CD4-positive, alpha-beta T cell treated with Interleukin-6 for 4 hours (primary cell): Measurements from ENCODE around the gene CPTP.

Experiments used
- DNase-seq: peaks from one replicate; pipeline ENCODE4 v3.0.0-alpha.2; 2020; ENCODE audit warnings: mixed read lengths

The CPTP gene

GRCh38 chr1:1292851-1293250 lies 31.8 kb upstream of the CPTP start:
- no peak for DNase-seq

GRCh38 chr1:1293263-1294249 lies 31.0 kb upstream of the CPTP start:
- DNase-seq: no peak

DNA sequence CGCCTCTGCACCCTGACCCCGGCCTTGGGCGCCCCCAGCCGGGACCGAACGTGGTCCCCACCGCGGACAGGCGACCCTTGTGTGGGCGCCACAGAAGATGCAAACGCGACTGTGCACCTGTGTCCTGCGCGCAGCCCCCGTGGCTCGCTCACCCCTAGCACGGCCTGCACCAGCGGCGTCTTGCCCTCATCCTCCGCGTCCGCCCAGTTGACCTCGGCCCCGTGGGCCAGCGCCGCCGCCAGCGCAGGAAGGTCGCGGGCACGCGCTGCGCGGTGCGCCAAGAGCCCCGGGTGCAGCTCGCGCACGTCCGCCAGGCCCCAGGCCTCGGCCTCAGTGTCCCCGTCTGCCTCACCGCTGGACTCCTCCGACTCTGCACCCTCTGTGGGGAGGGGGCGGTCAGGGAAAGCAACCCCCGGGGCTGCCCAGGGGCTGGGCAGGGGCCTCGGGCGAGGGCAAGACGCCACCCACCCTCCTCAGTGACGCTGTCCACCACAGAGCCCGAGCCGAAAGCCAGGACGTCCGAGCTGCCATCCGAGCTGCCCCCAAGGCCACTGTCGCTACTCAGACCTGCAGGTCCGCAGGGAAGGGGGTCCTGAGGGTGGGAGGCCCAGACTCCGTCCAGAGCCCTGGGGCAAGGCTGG lies 30.2 kb upstream of the CPTP start:
- no peak for DNase-seq

GRCh38 chr1:1295154-1295923 lies 29.3 kb upstream of the CPTP start:
- no peak for DNase-seq

DNA sequence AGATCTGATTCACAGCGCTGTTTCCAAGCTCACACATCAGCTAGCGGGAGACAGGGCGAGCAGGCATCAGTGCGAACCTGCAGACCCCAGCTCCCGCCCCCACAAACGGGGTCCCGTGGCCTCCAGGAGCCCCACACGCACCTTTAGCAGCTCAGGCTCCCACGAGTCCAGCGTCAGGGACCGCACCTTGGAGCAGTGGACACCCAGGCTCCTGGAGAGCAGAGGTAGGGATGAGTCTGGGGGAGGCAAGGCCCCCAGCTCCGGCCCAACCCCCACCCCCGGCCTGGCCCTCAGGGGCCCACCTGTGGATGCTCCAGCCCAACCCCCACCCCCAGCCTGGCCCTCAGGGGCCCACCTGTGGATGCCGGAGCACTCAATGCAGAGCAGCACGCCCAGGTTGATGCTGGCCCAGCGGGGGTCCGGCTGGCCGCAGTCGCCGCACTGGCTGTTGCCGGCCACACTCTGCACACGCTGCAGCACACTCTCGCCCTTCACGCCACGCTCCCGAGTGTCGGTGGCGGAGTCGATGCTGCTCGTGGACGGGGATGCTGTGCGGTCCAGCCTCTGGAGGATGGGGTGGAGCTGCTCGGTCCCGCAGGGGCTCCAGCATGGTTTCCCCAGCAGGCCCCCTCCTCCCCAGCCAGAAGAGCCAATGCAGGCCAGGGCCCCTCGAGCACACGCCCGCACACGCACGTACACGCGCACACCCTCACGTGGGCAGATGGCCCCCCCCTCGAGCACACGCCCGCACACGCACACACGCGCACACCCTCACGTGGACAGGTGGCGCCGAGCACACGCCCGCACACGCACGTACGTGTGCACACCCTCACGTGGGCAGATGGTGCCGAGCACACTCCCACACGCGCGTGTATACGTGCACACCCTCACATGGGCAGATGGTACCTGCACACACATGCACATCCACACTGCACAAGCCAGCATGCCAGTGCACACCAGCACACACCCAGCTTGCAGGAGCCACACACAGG lies 28.2 kb upstream of the CPTP start:
- DNase-seq: no peak

DNA sequence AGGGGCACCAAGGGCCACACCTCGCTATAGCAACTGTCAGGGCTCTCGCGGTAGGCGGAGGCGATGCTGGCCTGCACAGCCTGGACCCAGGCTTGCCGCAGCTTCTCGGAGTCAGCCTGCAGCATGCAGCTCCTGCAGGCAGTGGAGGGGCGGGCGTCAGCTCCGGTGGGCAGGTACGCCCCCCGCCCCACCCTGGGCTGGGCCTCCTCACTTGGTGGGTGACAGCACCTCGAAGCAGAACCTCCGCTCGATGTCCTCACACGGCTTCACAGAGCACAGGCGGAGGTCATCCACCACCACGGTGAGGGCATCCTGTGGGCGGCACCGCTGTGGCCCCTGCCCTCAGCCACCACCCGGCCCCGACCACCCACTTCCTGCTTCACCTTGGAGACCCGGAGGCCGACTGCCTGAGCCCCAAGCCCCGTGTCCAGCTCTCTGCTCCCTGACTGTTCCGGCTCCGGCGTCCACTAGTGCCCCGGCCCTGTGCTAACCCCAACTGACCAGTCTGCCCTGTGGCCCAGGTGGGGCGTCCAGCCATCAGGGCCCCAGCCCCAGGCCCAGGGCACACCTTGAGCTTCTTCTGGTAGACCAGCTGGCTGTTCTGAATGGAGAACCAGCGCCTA lies 26.7 kb upstream of the CPTP start:
- DNase-seq: no peak

DNA sequence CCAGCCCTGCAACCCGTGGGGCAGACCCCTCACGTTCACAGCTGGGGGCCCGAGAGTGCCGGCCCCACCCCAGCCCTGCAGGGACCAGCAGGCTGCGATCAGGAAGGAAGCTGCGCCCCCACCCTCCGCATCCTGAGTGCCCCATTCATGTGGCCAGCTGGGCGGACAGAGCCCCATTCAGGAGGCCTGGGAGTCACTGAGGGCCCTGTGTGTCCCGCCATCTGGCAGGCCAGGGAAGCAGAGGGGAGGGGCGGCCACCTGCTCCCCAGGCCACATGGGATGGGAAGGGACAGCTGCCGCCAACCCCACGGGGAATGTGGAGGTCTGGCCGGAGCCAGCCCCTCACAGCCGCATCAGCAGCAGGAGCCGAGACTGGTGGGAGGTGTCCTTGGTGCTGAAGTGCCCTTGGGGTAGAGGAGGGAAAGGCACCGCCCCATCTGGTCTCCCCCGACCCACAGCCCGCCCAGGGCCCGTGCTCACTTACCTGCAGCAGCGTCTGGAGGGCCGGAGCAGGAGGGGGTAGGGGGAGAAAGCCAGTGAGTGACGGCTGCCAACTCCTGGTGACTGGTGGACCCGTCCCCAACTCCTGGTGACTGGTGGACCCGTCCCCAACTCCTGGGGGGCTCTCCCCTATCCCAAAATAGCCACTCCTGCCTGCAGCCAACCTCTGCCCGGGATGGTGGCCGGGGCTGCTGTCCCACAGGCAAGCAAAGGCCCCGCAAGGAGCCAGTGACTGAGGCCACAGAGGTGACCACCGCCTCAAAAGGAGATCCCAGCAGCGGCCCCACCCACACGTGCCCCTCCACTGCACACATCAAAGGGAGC lies 25.5 kb upstream of the CPTP start:
- DNase-seq: no peak

DNA sequence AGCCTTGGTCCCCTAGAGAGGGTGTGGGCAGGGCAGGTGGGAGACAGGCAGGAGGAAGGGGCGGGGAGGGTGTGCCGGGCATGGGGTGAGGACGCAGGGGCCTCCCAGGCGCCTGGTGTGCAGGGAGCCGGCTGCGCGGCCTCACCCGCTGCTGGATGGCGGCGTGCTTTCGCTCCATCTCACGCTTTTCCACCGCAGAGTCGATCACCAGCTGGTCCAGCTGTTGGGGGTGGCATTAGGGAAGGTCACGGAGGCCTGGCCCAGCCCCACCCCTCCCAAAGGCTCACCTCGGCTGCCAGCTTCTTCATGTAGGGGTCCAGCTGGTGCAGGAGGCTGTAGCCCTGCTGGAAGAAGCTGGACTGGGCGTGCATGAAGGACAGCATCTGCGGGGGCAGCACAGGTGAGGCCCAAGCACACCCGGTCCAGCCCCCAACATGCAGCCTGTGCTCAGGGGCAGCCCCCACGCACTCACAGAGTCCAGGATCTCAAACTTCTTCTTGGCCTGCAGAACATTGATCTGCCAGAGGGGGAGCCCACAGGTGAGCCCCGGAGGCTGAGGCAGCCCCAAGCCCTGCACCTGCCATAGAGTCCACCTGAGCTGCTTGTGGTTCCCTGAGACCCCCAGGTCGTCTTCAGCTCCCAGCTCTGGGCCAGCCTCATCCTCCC lies 24.8 kb upstream of the CPTP start:
- peak; percentile 25 for DNase-seq

GRCh38 chr1:1300352-1300739 lies 24.3 kb upstream of the CPTP start:
- DNase-seq: no peak

- peak; percentile 17 for DNase-seq
These were observed 22.6 kb upstream of the CPTP start for GRCh38 chr1:1302006-1302430.

DNA sequence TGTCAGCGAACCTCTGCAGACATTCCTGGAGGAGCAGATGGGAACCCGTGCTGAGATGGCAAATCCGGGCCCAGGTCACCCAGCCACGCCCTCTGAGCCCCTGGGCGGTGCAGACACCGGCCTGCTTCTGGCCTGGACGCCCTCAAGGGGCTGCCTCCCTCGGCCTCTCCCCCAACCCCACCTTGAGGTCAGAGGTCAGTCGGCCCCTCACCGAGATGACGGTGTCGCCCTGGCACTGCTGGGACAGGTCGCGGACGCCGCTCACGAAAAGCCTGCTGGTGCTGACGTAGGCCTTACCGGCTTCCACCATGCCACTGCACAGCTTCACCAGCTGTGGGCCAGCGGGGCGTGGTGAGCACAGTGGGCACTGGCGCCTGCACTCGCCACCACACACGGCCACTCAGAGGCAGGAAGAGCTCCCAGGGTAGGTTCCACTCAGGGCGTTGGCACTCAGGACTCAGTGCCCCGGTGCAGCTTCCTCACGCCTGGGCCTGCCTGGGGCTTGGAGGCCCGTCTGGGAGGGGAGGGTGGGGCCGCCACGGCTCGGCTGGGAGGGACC lies 21.6 kb upstream of the CPTP start:
- DNase-seq: no peak

- DNase-seq: no peak
These were observed 20.9 kb upstream of the CPTP start for GRCh38 chr1:1303736-1304135.

- DNase-seq: no peak
These were observed 20.0 kb upstream of the CPTP start for GRCh38 chr1:1304331-1305299.

GRCh38 chr1:1305300-1306069 lies 19.1 kb upstream of the CPTP start:
- DNase-seq: peak; percentile 89

GRCh38 chr1:1306070-1306660 lies 18.4 kb upstream of the CPTP start:
- DNase-seq: no peak

DNA sequence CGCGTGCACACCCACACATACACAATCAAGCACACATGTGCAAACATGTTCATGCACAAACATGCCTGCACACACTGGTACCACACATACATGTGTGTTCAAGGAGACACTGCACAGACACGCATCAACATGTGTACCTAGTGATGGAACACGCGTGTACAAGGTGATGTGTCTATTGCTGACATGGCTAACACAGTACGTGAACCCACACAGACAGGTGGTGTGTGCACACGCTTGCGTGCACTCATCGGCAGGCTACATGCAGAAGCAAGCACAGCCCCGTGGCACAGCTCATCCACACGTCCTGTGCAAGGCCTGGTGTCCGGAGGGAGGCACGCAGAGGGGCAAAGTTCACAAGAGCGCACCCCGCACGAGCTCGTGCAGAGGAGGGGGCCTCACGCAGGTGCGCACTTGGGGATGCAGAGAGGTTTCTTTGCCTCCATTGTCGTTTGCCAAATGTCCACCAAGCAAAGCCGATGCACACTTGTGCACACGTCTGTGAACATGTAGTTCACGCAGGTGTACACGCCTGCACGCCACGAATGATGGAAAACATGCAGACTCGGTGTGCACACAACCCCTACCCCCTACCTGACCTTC lies 17.8 kb upstream of the CPTP start:
- DNase-seq: no peak
